Left ventricle myocardium superior (tissue), 1 donor: ENCODE data around the gene MGLL. TPM values are rescaled to one million over a fixed set of nuclear protein-coding genes. Genes with fewer than 3 reads are reported as not detected.
"Not testable (repeated sequence)": the region's sequence is repeated elsewhere in the genome, so short reads cannot be mapped to it uniquely, and the experiment has no call there.

Experiments used
- ATAC-seq: fragments of 200-7000 bp; cut with Tn5 transposase; one replicate; pipeline ENCODE4 v1.9.1; 2020; ENCODE audit warnings: mild to moderate bottlenecking, moderate library complexity
- DNase-seq: peaks from one replicate; pipeline ENCODE4 v3.0.0-alpha.2; 2020
- intact Hi-C: fragments of 100-400 bp; cut with micrococcal nuclease; formaldehyde crosslinking; loops from one replicate; pipeline ENCODE4 v1.11.0; 2022
- total RNA-seq: library from RNA; stranded (reverse); fragmentation: NEBNext Ultra II Directional; extraction: Animal tissue kit (Norgen Biotek cat#: 25700); gene quantifications from one replicate; pipeline ENCODE4 v1.2.1, GENCODE V29; 2021
- donor health status: DM: no; HTN: yes; CAD: no; lungs with severe emphysema.

The MGLL gene
- total RNA-seq, 1 donor from 2014 or later = 94.3 TPM

- intact Hi-C loops = no loop called here
- no peak for ATAC-seq
- no peak for DNase-seq
Observed at GRCh38 chr3:127709320-127710060, 112.8 kb downstream of the MGLL start.

- DNase-seq (no peak), ATAC-seq (no peak)
- intact Hi-C loops = no loop called here
Observed at GRCh38 chr3:127708837-127709236, 113.5 kb downstream of the MGLL start.

- DNase-seq (no peak), ATAC-seq (peak; percentile 63)
- intact Hi-C loops = no loop called here
Observed at GRCh38 chr3:127707851-127708411, 114.4 kb downstream of the MGLL start.

GRCh38 chr3:127706785-127707351 is 115.4 kb downstream of the MGLL start:
- intact Hi-C loops = no loop called here
- DNase-seq (no peak), ATAC-seq (no peak)

DNA sequence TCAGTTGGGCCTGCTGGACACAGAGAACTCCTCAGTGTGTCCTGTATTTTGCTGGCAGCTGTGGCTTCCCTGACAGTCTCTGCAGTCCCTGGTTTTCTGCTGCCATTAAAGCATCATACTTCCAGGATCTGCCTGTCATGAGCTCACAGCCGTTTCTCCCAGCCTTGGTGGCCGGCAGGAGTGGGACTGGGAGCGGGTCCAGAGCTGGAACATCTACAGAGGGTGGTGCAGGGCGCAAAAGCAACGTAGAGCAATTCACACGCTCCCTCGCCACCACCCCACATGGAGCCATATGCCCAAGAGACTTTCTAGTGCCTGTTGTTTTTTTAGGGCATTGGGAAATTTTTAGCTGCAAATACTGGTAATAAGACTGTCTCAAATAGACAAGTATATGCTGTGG is 116.0 kb downstream of the MGLL start:
- intact Hi-C loops = no loop called here
- ATAC-seq (peak; percentile 64), DNase-seq (peak; percentile 72)

- intact Hi-C loops, ATAC-seq, DNase-seq: not testable (repeated sequence)
Observed at GRCh38 chr3:127704840-127705239, 117.5 kb downstream of the MGLL start.

GRCh38 chr3:127702151-127702578 is 120.2 kb downstream of the MGLL start:
- no peak for ATAC-seq
- intact Hi-C loops = no loop called here
- DNase-seq = peak; percentile 71

- intact Hi-C loops = no loop called here
- ATAC-seq (peak; percentile 7), DNase-seq (peak; percentile 75)
Observed at GRCh38 chr3:127701280-127701911, 120.9 kb downstream of the MGLL start.

DNA sequence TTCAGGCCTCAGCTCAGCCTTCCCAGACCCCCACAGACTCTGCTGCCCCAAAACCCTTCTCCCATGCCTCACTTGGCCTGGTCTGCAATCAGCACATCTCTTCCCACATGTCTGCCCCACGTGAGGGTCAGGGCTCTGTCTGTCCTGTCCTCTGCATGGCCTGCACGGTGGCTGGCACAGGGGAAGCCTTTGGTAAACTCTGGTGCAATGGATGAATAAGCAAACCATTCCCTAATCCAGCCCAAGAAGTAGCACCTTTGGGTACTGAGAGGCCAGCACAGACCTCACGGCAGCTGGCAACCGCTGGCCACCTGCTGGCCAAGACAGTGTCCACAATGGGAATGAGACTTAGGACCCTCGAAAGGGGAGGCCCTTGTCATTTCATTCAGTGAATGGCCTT is 121.9 kb downstream of the MGLL start:
- intact Hi-C loops = no loop called here
- ATAC-seq = no peak
- no peak for DNase-seq

- intact Hi-C loops = loop anchor here (5.0 to 10.0 kb wide), 2 partner anchors 45 to 123 kb away; partner anchors contain the start of gene MGLL
- no peak for ATAC-seq
- DNase-seq = no peak
Observed at GRCh38 chr3:127699416-127700300, 122.7 kb downstream of the MGLL start.

- intact Hi-C loops = loop anchor here (5.0 to 10.0 kb wide), 2 partner anchors 46 to 123 kb away; partner anchors contain the start of gene MGLL
- ATAC-seq = no peak
- DNase-seq = no peak
Observed at GRCh38 chr3:127698691-127699415, 123.5 kb downstream of the MGLL start.

GRCh38 chr3:127698286-127698685 is 124.0 kb downstream of the MGLL start:
- DNase-seq (no peak), ATAC-seq (peak; percentile 6)
- intact Hi-C loops = loop anchor here (5.0 to 10.0 kb wide), 2 partner anchors 47 to 124 kb away; partner anchors contain the start of gene MGLL

DNA sequence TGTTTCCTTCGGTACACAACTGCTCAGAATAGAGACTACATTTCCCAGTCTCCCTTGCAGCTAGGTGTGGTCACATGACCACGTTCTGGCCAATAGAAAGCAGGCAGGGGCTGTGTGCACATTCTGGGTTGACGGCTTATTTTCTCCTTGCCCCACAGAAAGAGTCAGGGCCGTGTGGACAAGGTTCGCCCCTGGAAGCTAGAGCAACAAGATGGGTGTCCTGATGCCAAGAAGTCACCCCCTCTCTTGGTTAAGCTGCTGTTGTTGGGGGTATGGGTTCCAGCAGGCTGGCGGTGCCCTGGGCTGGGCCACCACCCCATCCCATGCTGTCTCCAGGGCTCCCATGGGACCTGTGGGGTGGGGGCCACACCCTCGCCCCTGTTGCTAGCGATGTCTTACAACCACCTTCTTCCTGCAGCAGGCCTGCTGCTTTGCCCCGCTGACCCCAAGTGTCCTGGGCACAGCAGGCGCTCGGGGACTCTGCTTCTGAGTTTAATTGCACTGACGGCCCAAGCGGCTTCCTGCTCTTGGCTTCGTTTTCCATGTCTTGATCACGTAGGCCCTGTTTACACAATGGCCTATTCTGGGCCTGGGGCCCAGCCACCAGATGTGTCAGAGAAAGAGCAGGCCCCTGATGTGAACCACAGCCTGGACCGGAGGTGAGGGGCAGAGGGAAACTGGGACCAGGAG is 124.6 kb downstream of the MGLL start:
- DNase-seq = peak; percentile 90
- peak; percentile 72 for ATAC-seq
- intact Hi-C loops = loop anchor here (5.0 to 10.0 kb wide), 2 partner anchors 47 to 125 kb away; partner anchors contain the start of gene MGLL

- intact Hi-C loops = loop anchor here (5.0 to 10.0 kb wide), 2 partner anchors 50 to 128 kb away; partner anchors contain the start of gene MGLL
- peak; percentile 86 for DNase-seq
- ATAC-seq = peak; percentile 22
Observed at GRCh38 chr3:127694467-127695215, 127.7 kb downstream of the MGLL start.

GRCh38 chr3:127693336-127693843 is 128.9 kb downstream of the MGLL start:
- intact Hi-C loops = loop anchor here (10.0 kb wide), 1 partner anchor 51 kb away; no protein-coding TSS in a partner anchor
- DNase-seq (peak; percentile 2), ATAC-seq (no peak)
